SK-N-MC (cell line): ENCODE measurements around the gene RSRP1.

Source experiments
- EZH2 ChIP-seq: fragments of 200-600 bp; sonication (generic); IDR thresholded peaks from one replicate; pipeline ENCODE4 v1.6.1; 2017; ENCODE audit warnings: antibody characterized with exemption
- POLR2AphosphoS5 ChIP-seq: IDR thresholded peaks from 2 replicates; pipeline ENCODE4 v1.6.1; 2012; ENCODE audit warnings: mild to moderate bottlenecking, low read depth, low read length, borderline replicate concordance

DNA sequence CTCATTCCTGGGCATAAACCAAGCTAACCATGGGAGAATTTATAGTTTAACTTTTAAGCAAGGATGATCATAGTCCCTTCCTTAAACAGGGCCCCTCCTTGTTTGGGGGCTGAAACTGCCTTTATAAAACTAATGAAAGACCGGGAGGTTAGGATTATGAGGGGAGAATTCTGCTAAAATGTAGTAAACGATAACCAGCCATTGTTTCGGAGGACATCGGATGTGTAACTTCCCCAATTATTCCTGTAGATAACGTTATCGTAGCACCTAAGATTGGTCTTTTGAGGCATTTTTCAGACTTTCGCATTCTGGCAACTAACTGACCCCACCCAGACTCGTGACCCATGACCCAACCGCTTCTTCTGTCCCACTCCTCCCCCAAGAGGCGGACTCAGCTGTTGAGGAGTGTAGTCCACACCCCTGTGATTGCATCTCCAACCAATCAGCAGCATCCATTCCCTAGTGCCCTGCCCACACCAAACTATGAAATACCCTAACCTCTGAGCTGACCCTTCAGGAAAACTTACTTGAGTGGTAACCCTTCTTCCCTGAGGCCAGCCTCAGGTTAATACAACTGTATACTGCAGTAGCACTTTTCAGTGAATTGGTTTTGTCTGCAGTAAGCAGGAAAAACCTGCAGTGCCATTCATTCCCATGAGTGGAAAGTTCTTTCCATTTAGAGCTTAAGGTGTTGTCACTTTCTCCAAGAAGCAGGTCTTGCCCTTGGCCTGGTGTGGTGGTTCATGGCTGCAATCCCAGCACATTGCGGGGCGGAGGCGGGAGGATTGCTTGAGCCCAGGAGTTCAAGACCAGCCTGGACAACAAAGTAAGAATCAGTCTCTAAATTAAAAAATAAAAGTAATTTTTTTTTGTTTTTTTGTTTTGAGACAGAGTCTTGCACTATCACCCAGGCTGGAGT is 14.1 kb downstream of the RSRP1 start:
- no peak for TF ChIP-seq EZH2
- no peak for TF ChIP-seq POLR2AphosphoS5
